Progenitor cell of endocrine pancreas (in vitro differentiated cells): Measurements from ENCODE around the gene TLCD5. TPM values are rescaled to one million over a fixed set of nuclear protein-coding genes. Genes with fewer than 3 reads are reported as not detected.

Source experiments
- DNase-seq: peaks from one replicate; pipeline ENCODE4 v3.0.0; 2021; ENCODE audit warnings: low spot score; ENCODE audit not compliant: unreplicated experiment
- H3K27ac Mint-ChIP-seq: 2 replicates; pipeline ENCODE4 v1.8.0; 2021; ENCODE audit warnings: mild to moderate bottlenecking, moderate library complexity, mixed read lengths
- H3K27me3 Mint-ChIP-seq: 2 replicates; pipeline ENCODE4 v1.8.0; 2021; ENCODE audit warnings: mixed read lengths
- H3K36me3 Mint-ChIP-seq: 2 replicates; pipeline ENCODE4 v1.8.0; 2022; ENCODE audit warnings: mixed read lengths; ENCODE audit not compliant: insufficient read depth
- H3K4me1 Mint-ChIP-seq: 2 replicates; pipeline ENCODE4 v1.8.0; 2021; ENCODE audit warnings: low read depth, mixed read lengths
- H3K4me3 Mint-ChIP-seq: 2 replicates; pipeline ENCODE4 v1.8.0; 2021; ENCODE audit warnings: low read depth, mild to moderate bottlenecking, moderate library complexity, mixed read lengths
- H3K9me3 Mint-ChIP-seq: 2 replicates; pipeline ENCODE4 v1.8.0; 2021; ENCODE audit warnings: low read depth, mixed read lengths
- CTCF ChIP-seq: fragments of 200-600 bp; sonication (generic); IDR thresholded peaks from one replicate; pipeline ENCODE4 v1.5.0; 2021; ENCODE audit warnings: antibody characterized with exemption, mild to moderate bottlenecking; ENCODE audit not compliant: unreplicated experiment
- long read RNA-seq: library from polyadenylated mRNA; unstranded; transcript quantifications from one replicate; pipeline ENCODE4 v2.0.0, GENCODE V29; 2020
- total RNA-seq: library from RNA; stranded (reverse); gene quantifications from 2 replicates; pipeline ENCODE4 v1.2.1, GENCODE V29; 2021

The TLCD5 gene
- total RNA-seq: 8.9 and 9.3 TPM in 2 replicates
- long read RNA-seq, full-length matches to known transcripts: 8 of 10 reads
- long read RNA-seq, partial matches to known transcripts: 1 of 10 reads
- long read RNA-seq, other reads (novel, unspliced or antisense): 1 of 10 reads

GRCh38 chr11:120324932-120325810, at the start of gene TLCD5:
TSS of gene TLCD5 (plus strand) at chr11:120325299. CDS start at chr11:120327442, 2,143 bp downstream.
- Mint-ChIP-seq H3K27me3 (peaks cover 12% of the 10 kb centered on the region), H3K27ac (peak within 1 kb of the TSS; percentile 80)

GRCh38 chr11:120279502-120279901, 45.6 kb upstream of the TLCD5 start:
- Mint-ChIP-seq H3K27me3 (peaks cover 24% of the 10 kb centered on the region), H3K36me3 (no peaks in the 10 kb centered on the region), H3K9me3 (no peaks in the 10 kb centered on the region), H3K4me1 (peaks cover 1% of the 10 kb centered on the region), H3K27ac (no peak overlapping the region), H3K4me3 (no peak overlapping the region)
- no peak for TF ChIP-seq CTCF
- no peak for DNase-seq

More at GRCh38 chr11:120324932-120325810, at the start of gene TLCD5:
- TF ChIP-seq CTCF: no peak
- peak within 1 kb of the TSS; percentile 77 for H3K4me3 Mint-ChIP-seq
- DNase-seq: peak; percentile 70
- H3K4me1 Mint-ChIP-seq: peaks cover 7% of the 10 kb centered on the region
- H3K36me3 Mint-ChIP-seq: peaks cover 3% of the 10 kb centered on the region
- no peaks in the 10 kb centered on the region for H3K9me3 Mint-ChIP-seq

GRCh38 chr11:120280600-120281051, 44.5 kb upstream of the TLCD5 start:
- no peaks in the 10 kb centered on the region for H3K36me3 Mint-ChIP-seq
- H3K27me3 Mint-ChIP-seq: peaks cover 15% of the 10 kb centered on the region
- H3K4me3 Mint-ChIP-seq: no peak overlapping the region
- no peak for TF ChIP-seq CTCF
- H3K9me3 Mint-ChIP-seq: no peaks in the 10 kb centered on the region
- DNase-seq: no peak
- peaks cover 1% of the 10 kb centered on the region for H3K4me1 Mint-ChIP-seq
- no peak overlapping the region for H3K27ac Mint-ChIP-seq

GRCh38 chr11:120281143-120281795, 43.8 kb upstream of the TLCD5 start:
- Mint-ChIP-seq H3K9me3 (no peaks in the 10 kb centered on the region), H3K27ac (no peak overlapping the region), H3K27me3 (peaks cover 9% of the 10 kb centered on the region), H3K36me3 (no peaks in the 10 kb centered on the region), H3K4me1 (peaks cover 1% of the 10 kb centered on the region), H3K4me3 (no peak overlapping the region)
- no peak for TF ChIP-seq CTCF
- DNase-seq: no peak

GRCh38 chr11:120283124-120283523, 42.0 kb upstream of the TLCD5 start:
- Mint-ChIP-seq H3K4me1 (peaks cover 1% of the 10 kb centered on the region), H3K27ac (no peak overlapping the region), H3K9me3 (no peaks in the 10 kb centered on the region), H3K36me3 (no peaks in the 10 kb centered on the region), H3K4me3 (no peak overlapping the region), H3K27me3 (peaks cover 9% of the 10 kb centered on the region)
- no peak for DNase-seq
- no peak for TF ChIP-seq CTCF
